Sigmoid colon (tissue), 7 donors: Measurements from ENCODE around the gene UNC5C. TPM values are rescaled to one million over a fixed set of nuclear protein-coding genes. Genes with fewer than 3 reads are reported as not detected.

ENCODE experiments used
- DNase-seq: peaks from one replicate; pipeline ENCODE4 v3.0.0-alpha.2; 2019
- H3K27ac ChIP-seq, 4 donors: fragments of 200-600 bp; sonication (generic); one replicate each; pipeline ENCODE4 v1.5.1; 2016 to 2019; ENCODE audit warnings: mild to moderate bottlenecking in 1 of 4
- H3K27me3 ChIP-seq, 3 donors: fragments of 200-600 bp; sonication (generic); one replicate each; pipeline ENCODE4 v1.5.1; 2019; ENCODE audit warnings: mild to moderate bottlenecking in 1 of 3
- H3K36me3 ChIP-seq, 4 donors: fragments of 200-600 bp; sonication (generic); one replicate each; pipeline ENCODE4 v1.5.1; 2016 to 2019
- H3K4me1 ChIP-seq, 4 donors: fragments of 200-600 bp; sonication (generic); one replicate each; pipeline ENCODE4 v1.5.1; 2017 to 2019
- H3K4me3 ChIP-seq, 4 donors: fragments of 200-600 bp; sonication (generic); one replicate each; pipeline ENCODE4 v1.5.1; 2017 to 2019; ENCODE audit warnings: mild to moderate bottlenecking in 2 of 4, moderate library complexity in 1 of 4
- H3K9me3 ChIP-seq, 4 donors: fragments of 200-600 bp in 3 of 4; sonication (generic) in 3 of 4; one replicate each; pipeline versions ENCODE4 v1.5.1 to v1.6.1; 2013 to 2019
- EP300 ChIP-seq, 4 donors: sonication (generic); formaldehyde crosslinking; IDR thresholded peaks; one replicate each; pipeline ENCODE4 v1.6.1; 2017; ENCODE audit warnings: antibody characterized with exemption in 4 of 4
- POLR2A ChIP-seq, 2 donors: fragments of 450-650 bp; IDR thresholded peaks; one replicate each; pipeline ENCODE4 v1.6.1; 2016; ENCODE audit warnings: antibody characterized with exemption in 2 of 2, mild to moderate bottlenecking in 2 of 2, moderate library complexity in 2 of 2
- POLR2AphosphoS5 ChIP-seq, 4 donors: sonication (generic); formaldehyde crosslinking; IDR thresholded peaks; one replicate each; pipeline ENCODE4 v1.6.1; 2017; ENCODE audit warnings: antibody characterized with exemption in 4 of 4
- WGBS, 2 donors: extraction: QIAGEN DNeasy Blood & Tissue Kit; methylation state at CpG; one replicate each; pipeline ENCODE4 v1.1.7; 2013; 5-methylcytosine and 5-hydroxymethylcytosine counted together
- intact Hi-C: fragments of 100-400 bp; cut with DNase I; formaldehyde crosslinking; loops from one replicate; pipeline ENCODE4 v1.15.1; 2023
- polyA plus RNA-seq, 3 donors: library from polyadenylated mRNA; stranded (reverse); fragments of 200-250 nt; gene quantifications; one replicate each; pipeline ENCODE4 v1.2.3, GENCODE V29; 2013
- total RNA-seq, 4 donors: library from RNA; depleted of rRNA; stranded (reverse); fragments of >200 nt; gene quantifications; one replicate each; pipeline ENCODE4 v1.1.0, GENCODE V29; 2016
- TF ChIP-seq, protein P1 (sequence below), 4 experiments: fragments of 450-650 bp in 3 of 4; fragments of 200-600 bp in 1 of 4; IDR thresholded peaks; one replicate each; pipeline ENCODE4 v1.5.1; 2016 to 2019; ENCODE audit warnings: antibody characterized with exemption in 4 of 4, mild to moderate bottlenecking in 3 of 4, moderate library complexity in 2 of 4
- donor health status: healthy with polysubstance abuse.
- donor health status: Bipolar disorder and iron deficiency.
- donor health status: healthy.

UNC5C gene
- total and polyA plus RNA-seq, 7 donors: 0.60 to 3.1 (median 1.4) TPM

DNA sequence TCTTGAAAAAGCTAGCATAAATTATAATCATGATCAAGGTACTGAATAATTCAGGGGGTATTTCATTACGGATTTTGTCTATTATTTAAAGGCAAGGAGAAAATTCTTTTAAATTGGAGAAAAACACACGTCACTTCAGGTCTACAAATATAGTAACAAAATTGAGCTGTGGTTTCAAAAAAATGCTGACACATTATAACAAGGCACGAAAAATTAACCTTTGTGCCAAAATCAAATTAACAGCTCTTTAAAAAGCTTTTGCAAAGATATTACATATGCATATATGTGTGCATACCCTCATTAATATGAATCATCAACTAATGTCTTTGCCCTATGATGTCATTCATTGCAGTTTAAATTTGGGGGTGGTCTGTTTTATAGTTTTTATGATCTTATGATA, 44.3 kb downstream of the UNC5C start:
- Histone ChIP-seq H3K36me3 (no peaks in the 10 kb centered on the region), H3K27ac (no peak overlapping the region), H3K4me3 (no peak overlapping the region), H3K27me3 (no peaks in the 10 kb centered on the region), H3K9me3 (no peaks in the 10 kb centered on the region), H3K4me1 (no peaks in the 10 kb centered on the region)
- 74 to 78% methylated on average over 3 of the region's 3 CpGs for WGBS, 2 donors
- DNase-seq: no peak
- TF ChIP-seq EP300 (IDR thresholded peaks at IDR 0.05) (no peak), POLR2AphosphoS5 (IDR thresholded peaks at IDR 0.05) (no peak), POLR2A (IDR thresholded peaks at IDR 0.05) (no peak)
- TF ChIP-seq, protein P1, sequence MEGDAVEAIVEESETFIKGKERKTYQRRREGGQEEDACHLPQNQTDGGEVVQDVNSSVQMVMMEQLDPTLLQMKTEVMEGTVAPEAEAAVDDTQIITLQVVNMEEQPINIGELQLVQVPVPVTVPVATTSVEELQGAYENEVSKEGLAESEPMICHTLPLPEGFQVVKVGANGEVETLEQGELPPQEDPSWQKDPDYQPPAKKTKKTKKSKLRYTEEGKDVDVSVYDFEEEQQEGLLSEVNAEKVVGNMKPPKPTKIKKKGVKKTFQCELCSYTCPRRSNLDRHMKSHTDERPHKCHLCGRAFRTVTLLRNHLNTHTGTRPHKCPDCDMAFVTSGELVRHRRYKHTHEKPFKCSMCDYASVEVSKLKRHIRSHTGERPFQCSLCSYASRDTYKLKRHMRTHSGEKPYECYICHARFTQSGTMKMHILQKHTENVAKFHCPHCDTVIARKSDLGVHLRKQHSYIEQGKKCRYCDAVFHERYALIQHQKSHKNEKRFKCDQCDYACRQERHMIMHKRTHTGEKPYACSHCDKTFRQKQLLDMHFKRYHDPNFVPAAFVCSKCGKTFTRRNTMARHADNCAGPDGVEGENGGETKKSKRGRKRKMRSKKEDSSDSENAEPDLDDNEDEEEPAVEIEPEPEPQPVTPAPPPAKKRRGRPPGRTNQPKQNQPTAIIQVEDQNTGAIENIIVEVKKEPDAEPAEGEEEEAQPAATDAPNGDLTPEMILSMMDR (IDR thresholded peaks at IDR 0.05): no peak
- intact Hi-C loops: no loop called here

DNA sequence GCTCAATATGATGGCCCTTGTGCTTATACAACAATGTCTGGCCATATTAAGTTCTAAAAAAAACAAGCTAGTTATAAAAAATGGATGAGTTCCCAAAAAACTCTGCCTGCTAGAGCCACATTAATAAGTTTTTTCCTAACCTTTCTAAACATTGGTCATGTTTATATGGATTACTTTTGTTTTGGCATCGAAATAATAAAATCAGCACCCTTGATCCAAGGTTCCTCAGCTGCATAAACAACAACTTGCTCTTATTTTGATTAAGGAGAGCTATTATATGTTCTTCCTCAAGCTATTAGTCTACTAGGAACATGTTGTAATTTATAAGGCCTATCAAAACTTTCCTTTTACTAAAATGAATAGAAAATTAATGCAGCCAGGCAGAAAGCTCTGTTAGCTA, 48.4 kb downstream of the UNC5C start:
- no peak overlapping the region for H3K27ac ChIP-seq
- TF ChIP-seq POLR2AphosphoS5 (IDR thresholded peaks at IDR 0.05): no peak
- TF ChIP-seq POLR2A (IDR thresholded peaks at IDR 0.05): no peak
- TF ChIP-seq EP300 (IDR thresholded peaks at IDR 0.05): no peak
- TF ChIP-seq, protein P1 (IDR thresholded peaks at IDR 0.05): no peak

DNA sequence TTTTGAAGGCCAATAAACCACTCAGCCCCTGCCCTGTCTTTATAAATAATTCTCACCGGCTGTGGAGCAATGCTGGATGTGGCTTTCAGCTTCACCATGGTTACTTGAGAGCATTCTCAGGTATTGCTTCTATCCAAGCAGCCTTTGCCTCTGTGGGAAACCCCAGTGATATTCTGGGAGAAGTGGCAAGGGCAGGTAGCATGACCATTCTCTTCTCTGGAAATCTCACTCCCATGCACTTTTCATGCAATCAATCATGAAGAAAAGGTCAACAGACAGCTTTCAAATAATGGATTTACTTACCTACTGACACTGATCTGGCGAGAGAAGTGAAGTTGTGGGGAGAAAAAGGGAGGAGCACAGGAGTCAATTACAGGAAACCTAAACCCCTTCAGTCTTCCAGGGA, 49.5 kb downstream of the UNC5C start:
- Histone ChIP-seq H3K36me3 (no peaks in the 10 kb centered on the region), H3K9me3 (no peaks in the 10 kb centered on the region), H3K27me3 (no peaks in the 10 kb centered on the region), H3K4me1 (no peaks in the 10 kb centered on the region), H3K4me3 (no peak overlapping the region), H3K27ac (no peak overlapping the region)
- TF ChIP-seq POLR2AphosphoS5 (IDR thresholded peaks at IDR 0.05) (no peak), POLR2A (IDR thresholded peaks at IDR 0.05) (no peak), EP300 (IDR thresholded peaks at IDR 0.05) (no peak)
- TF ChIP-seq, protein P1 (IDR thresholded peaks at IDR 0.05): no peak
- intact Hi-C loops: no loop called here
- no peak for DNase-seq
- WGBS, 2 donors: 52 to 65% methylated on average over 2 of the region's 2 CpGs

More for the DNA sequence above, 48.4 kb downstream of the UNC5C start:
- no peaks in the 10 kb centered on the region for H3K27me3 ChIP-seq
- H3K36me3 ChIP-seq: no peaks in the 10 kb centered on the region
- intact Hi-C loops: no loop called here
- WGBS, 2 donors: 67 to 68% methylated on average over 1 of the region's 1 CpG
- H3K9me3 ChIP-seq: no peaks in the 10 kb centered on the region
- no peak for DNase-seq
- H3K4me1 ChIP-seq: no peaks in the 10 kb centered on the region
- H3K4me3 ChIP-seq: no peak overlapping the region

DNA sequence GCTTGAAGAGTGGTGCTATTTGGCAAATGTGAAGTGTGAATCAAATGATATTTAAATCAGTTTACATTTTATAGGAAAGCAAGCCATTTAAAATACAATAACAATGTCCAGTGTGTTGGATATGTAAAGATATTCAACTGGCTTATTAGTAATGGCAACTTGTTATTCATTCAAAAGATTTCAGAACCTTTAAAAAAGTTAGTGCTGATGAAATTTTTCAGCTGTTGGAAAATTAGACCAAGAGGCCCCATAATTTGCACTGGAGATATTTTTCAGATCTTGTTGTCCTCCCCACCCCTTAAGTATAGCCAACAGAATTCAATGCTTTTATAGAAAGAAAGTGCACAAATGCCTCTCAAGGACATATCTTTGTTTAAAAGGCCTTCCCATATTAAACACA, 54.6 kb downstream of the UNC5C start:
- no peaks in the 10 kb centered on the region for H3K36me3 ChIP-seq
- H3K27ac ChIP-seq: no peak overlapping the region
- DNase-seq: no peak

DNA sequence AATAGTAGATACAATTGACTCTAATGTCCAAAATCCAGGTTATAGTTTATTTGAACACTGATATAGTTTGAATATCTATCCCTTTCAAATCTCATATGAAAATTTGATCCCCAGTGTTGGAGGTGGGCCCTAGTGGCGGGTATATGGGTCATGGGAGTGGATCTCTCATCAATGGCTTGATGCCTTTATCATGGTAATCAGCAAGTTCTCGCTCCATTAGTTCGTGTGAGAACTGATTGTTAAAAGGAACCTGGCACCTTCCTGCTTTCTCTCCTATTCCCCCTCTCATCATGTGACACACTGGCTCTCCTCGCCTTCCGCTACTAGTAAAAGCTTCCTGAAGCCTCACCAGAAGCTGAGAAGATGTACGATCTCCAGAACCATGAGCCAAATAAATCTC, 70.1 kb downstream of the UNC5C start:
- WGBS, 2 donors: 89 to 91% methylated on average over 6 of the region's 6 CpGs
- H3K36me3 ChIP-seq: no peaks in the 10 kb centered on the region
- no peaks in the 10 kb centered on the region for H3K4me1 ChIP-seq
- no peak for DNase-seq
- intact Hi-C loops: no loop called here
- no peaks in the 10 kb centered on the region for H3K9me3 ChIP-seq
- TF ChIP-seq POLR2AphosphoS5 (IDR thresholded peaks at IDR 0.05) (no peak), POLR2A (IDR thresholded peaks at IDR 0.05) (no peak), EP300 (IDR thresholded peaks at IDR 0.05) (no peak)
- no peaks in the 10 kb centered on the region for H3K27me3 ChIP-seq
- H3K4me3 ChIP-seq: no peak overlapping the region
- no peak overlapping the region for H3K27ac ChIP-seq

More for the DNA sequence above, 54.6 kb downstream of the UNC5C start:
- intact Hi-C loops: no loop called here
- Histone ChIP-seq H3K27me3 (no peaks in the 10 kb centered on the region), H3K9me3 (no peaks in the 10 kb centered on the region), H3K4me3 (no peak overlapping the region), H3K4me1 (no peaks in the 10 kb centered on the region)
- TF ChIP-seq POLR2A (IDR thresholded peaks at IDR 0.05) (no peak), EP300 (IDR thresholded peaks at IDR 0.05) (no peak), POLR2AphosphoS5 (IDR thresholded peaks at IDR 0.05) (no peak)

DNA sequence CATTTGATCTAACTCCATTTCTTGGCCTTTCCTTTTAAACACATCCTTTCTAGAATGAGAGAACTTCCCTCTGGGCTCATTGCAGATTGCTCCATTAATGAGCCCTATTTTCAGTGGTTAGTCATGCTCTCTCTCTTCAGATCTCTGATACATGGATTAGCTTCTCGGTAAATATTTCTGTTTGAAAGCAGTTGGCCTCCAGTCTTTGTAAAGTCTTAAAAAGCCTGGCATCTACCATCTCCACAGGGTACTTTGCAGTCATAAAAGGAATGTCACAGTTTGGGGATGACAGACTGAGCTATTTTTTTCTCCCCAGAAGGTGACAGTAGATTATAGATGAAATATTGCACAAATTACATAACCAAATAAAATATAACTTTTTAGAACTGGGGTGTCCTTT, 72.7 kb downstream of the UNC5C start:
- no peak for DNase-seq
- Histone ChIP-seq H3K9me3 (no peaks in the 10 kb centered on the region), H3K4me1 (no peaks in the 10 kb centered on the region), H3K27ac (no peak overlapping the region), H3K4me3 (no peak overlapping the region), H3K27me3 (no peaks in the 10 kb centered on the region), H3K36me3 (no peaks in the 10 kb centered on the region)
- 83 to 85% methylated on average over 1 of the region's 1 CpG for WGBS, 2 donors
- intact Hi-C loops: no loop called here
- TF ChIP-seq POLR2AphosphoS5 (IDR thresholded peaks at IDR 0.05) (no peak), POLR2A (IDR thresholded peaks at IDR 0.05) (no peak), EP300 (IDR thresholded peaks at IDR 0.05) (no peak)
- TF ChIP-seq, protein P1 (IDR thresholded peaks at IDR 0.05): no peak
